NCI-H2107 (cell line): ENCODE measurements around the gene CHD5.

ENCODE experiments used
- DNase-seq: peaks from one replicate; lab custom pipeline; 2025; lab: John Stamatoyannopoulos, UW

Gene CHD5

DNA sequence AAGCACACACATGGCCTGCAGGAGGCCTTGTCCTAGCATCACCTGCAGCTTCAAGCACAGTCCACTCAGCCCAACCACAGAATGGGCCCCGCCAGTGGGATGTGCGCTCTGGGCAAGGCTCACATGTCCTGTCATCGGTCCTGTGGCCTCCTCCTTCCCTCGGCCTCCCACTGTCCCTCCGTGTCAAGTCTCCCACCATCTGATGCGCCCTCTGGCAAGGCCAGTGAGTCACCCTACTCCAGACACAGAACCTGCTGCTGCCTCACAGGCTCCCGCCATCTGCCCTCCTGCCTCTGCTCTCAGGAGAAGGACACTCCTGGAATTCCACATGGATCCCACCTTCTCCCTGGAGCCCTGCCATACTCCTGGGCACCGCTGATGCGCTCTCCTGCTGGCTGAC lies 120.3 kb downstream of the CHD5 start:
- DNase-seq = no peak

DNA sequence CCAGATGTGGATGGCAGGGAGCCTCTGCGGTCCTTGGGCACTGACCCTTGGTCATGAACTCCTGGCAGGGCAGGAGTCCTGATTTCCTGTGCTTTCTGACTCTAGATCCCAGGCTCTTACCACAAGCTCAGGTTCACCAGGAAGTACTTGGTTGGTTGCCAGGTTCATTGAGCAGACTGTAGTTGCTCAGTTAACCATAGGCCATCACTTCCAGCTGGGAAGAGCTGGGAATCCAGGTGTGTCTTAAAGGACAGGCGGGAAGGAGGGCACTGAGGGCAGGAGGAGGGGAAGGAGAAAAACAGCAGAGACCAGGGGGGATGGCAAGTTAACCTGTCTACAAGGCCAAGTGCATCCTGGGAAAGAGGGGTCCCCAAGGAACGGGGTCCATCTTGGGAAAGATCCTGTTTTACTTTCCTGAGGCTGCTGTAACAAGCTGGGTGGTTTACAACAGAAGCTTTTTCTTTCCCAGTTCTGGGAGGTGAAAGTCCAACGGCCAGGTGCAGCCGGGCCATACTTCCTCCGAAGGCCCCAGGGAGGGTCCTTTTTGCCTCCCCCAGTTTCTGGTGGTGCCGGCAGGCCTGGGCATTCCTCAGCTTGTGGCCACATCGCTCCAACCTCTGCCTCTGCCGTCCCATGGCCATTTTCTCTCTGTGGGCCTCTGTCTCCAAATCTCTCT lies 122.8 kb downstream of the CHD5 start:
- no peak for DNase-seq

- DNase-seq = no peak
Measured at GRCh38 chr1:6056572-6056948, 123.6 kb downstream of the CHD5 start.

DNA sequence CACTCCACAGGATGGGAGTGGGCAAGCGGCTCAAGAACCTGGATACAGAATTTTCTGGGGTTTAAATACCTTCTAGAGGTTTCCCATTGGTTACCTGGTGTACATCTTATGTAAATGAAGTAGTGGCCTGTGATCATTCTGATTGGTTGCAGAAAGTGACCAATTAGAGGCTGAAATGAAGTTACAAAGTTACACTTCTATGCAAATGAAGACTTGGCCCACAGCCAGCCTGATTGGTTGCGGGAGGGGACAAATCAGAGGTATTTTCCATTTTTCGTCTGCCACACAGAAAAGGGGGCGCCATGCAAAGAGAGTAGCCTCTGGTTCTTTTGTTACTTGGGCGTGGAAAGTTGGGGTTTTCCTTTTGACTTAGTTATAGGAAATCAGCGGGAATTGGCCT lies 125.5 kb downstream of the CHD5 start:
- no peak for DNase-seq

DNA sequence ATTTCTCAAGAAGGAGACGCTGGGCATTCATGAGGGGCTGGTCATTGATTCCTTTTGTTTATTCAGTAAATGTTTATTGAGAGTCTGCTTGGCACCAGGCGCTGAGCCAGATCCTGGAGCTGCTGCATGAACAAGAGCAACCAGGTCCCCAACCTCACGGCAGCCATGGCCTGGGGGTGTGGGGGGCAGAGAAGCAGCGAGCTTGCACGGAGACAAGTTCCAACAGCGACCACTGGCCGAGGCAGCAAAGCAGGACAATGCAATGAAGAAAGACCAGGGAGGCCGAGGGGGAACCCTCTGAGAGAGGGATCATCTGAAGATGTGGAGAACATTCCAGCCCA lies 126.9 kb downstream of the CHD5 start:
- no peak for DNase-seq

- no peak for DNase-seq
Measured at GRCh38 chr1:6052543-6053205, 127.4 kb downstream of the CHD5 start.
